Breast epithelium (tissue), 3 donors: ENCODE results near the gene ZSCAN25.
"Not testable (repeated sequence)": the region's sequence is repeated elsewhere in the genome, so short reads cannot be mapped to it uniquely, and the experiment has no call there.

Experiments
- CTCF ChIP-seq, 3 donors: fragments of 450-650 bp; IDR thresholded peaks; one replicate each; pipeline ENCODE4 v1.5.1; 2016 to 2017; ENCODE audit warnings: antibody characterized with exemption in 3 of 3, mild to moderate bottlenecking in 3 of 3, moderate library complexity in 3 of 3
- POLR2A ChIP-seq: fragments of 450-650 bp; IDR thresholded peaks from one replicate; pipeline ENCODE4 v1.6.1; 2016; ENCODE audit warnings: antibody characterized with exemption, mild to moderate bottlenecking, moderate library complexity
- POLR2AphosphoS5 ChIP-seq, 3 donors: sonication (generic); formaldehyde crosslinking; IDR thresholded peaks; one replicate each; pipeline ENCODE4 v1.6.1; 2017; ENCODE audit warnings: antibody characterized with exemption in 3 of 3

- not testable (repeated sequence) for TF ChIP-seq POLR2AphosphoS5 (IDR thresholded peaks at IDR 0.05); CTCF (IDR thresholded peaks at IDR 0.05); POLR2A
Observed at GRCh38 chr7:99637414-99637813, 20.7 kb downstream of the ZSCAN25 start.
